GM12891 (cell line): Measurements from ENCODE around the gene ZRANB3.

Experiments
- POLR2A ChIP-seq: IDR thresholded peaks from 2 replicates; pipeline ENCODE4 v1.6.1; 2011; ENCODE audit warnings: low read depth, low read length, control low read depth
- SPI1 ChIP-seq: IDR thresholded peaks from 2 replicates; pipeline ENCODE4 v1.6.1; 2011; ENCODE audit warnings: low read depth, low read length, control low read depth

GRCh38 chr2:135091681-135092080, 439.3 kb downstream of the ZRANB3 start:
- TF ChIP-seq SPI1 (no peak), POLR2A (no peak)
